ENCODE data around the gene ZMAT5. TPM values are rescaled to one million over a fixed set of nuclear protein-coding genes. Genes with fewer than 3 reads are reported as not detected.

Gene ZMAT5, protein sequence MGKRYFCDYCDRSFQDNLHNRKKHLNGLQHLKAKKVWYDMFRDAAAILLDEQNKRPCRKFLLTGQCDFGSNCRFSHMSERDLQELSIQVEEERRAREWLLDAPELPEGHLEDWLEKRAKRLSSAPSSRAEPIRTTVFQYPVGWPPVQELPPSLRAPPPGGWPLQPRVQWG
- polyA plus RNA-seq (2011; rRNA removed) (13.3 and 14.5 TPM in 2 replicates), polyA plus RNA-seq (2017; fragmentation: RNase III; extraction: RNeasy Plus Mini Kit Qiagen cat#74134 plus additional on column Dnase treatment) (11.4 to 13.0 TPM (median 13.0 TPM) in 3 replicates), polyA minus RNA-seq (2011; rRNA and poly(A)+ RNA removed) (7.6 and 8.2 TPM in 2 replicates)
- polyA plus RNA-seq (2012; cell fraction: cytosol; rRNA removed): 24.6 and 31.0 TPM in 2 replicates
- 18.2 and 25.6 TPM in 2 replicates for polyA plus RNA-seq (2012; cell fraction: nucleus; rRNA removed)

DNA sequence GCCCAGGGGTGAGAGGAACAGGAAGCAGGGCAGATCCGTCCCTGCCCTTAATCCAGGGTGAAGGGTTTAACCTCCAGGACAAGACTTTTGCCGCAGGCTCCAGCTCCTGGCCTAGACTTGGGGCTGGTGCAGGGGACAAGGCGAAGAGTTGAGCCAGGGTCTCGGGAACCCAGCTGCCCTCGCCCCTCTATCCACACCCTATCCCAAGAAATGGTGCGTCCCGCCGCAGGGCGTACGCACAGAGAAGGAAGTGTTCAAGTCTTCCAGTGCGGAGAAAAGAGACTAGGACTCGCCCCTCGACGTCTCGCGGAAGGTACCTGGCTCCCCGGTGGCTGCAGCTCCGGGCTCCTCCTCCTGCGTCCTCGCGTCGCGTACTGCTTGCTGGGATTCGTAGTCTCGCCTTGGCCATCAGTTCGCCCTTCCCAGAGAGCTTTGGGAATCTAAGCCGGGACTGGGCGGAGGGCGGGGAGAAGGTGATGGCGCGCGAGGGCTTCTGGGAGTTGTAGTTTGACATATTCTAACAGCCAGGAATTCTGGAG, at the start of gene ZMAT5:
TSS of gene ZMAT5 (minus strand) at position 376 of the 539 bp plus-strand sequence. CDS start 18,463 bp downstream, outside the sequence.
- DNase-seq (ENCODE audit: low read depth in 1 of 2, low spot score in 1 of 2) (peak; percentile 94 to 97), ATAC-seq (peak; percentile 99 to 100), FAIRE-seq (peak; percentile 23)
- WGBS (ENCODE audit: missing lambda C conversion rate): under 1% methylated on average over 18 of the region's 32 CpGs
- Histone ChIP-seq H3K27ac (peak within 1 kb of the TSS; percentile 95 to 98), H3K4me3 (peak within 1 kb of the TSS; percentile 96), H3K9me3 (no peaks in the 10 kb centered on the region), H3K4me2 (peak within 1 kb of the TSS; percentile 98), H3K4me1 (peaks cover 22% of the 10 kb centered on the region; the same call in 2 of the 3 replicates)
- POLR2A ChIA-PET: interaction anchor here (0.7 to 2.5 kb wide), 6 partner anchors 9 to 117 kb away, joined by 3 to 6 read pairs (median 4); partner anchors contain the start of gene ASCC2
- TF ChIP-seq JUN (IDR thresholded peaks at IDR 0.05) (peak in 1 of 2 experiments; percentile 26; a peak in 1 of 5 replicates), POLR2A (IDR thresholded peaks at IDR 0.05; ENCODE audit: low read length) (peak; percentile 79), NPAS2 (CRISPR knock-in tag; IDR thresholded peaks at IDR 0.05; ENCODE audit: borderline replicate concordance) (no peak), RARB (CRISPR knock-in tag; IDR thresholded peaks at IDR 0.05) (no peak), TP53 (CRISPR knock-in tag; IDR thresholded peaks at IDR 0.05) (no peak)
- CTCF ChIA-PET: interaction anchor here (1.0 to 1.2 kb wide), 2 partner anchors 131 to 238 kb away, joined by 3 read pairs; no protein-coding TSS in a partner anchor

DNA sequence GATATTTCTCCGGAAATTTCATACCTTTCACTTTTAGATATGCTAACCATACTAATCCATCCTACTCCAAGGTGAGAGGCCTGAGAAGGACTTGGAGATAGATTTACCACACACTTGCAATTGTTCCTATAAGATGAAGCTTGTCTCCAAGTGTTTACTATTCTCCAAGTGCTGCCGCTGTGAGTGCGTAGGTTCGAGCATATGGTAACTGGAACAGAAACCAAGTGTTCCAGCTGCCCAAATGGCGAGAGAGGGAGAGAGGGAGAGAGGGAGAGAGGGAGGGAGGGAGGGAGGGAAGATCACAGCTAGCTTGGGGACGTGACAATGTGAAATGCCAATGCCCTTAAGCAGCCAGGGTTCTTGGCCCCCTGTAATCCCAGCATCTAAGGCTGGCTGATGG, 49.7 kb upstream of the ZMAT5 start:
- no peak for FAIRE-seq
- no peak for DNase-seq (ENCODE audit: low read depth in 1 of 2, low spot score in 1 of 2)
- peaks cover 50% of the 10 kb centered on the region for H3K4me1 ChIP-seq
- H3K4me3 ChIP-seq: no peak overlapping the region
- POLR2A ChIA-PET: interaction anchor here (0.7 kb wide), 1 partner anchor 11 kb away, joined by 3 read pairs; no protein-coding TSS in a partner anchor
- 0 out of 3 replicates have a peak overlapping the region, but pooled peaks have one; percentile 7 for H3K4me2 ChIP-seq
- H3K9me3 ChIP-seq: no peaks in the 10 kb centered on the region
- CTCF ChIA-PET: interaction anchor here (1.2 to 1.7 kb wide), 3 partner anchors 15 to 189 kb away, joined by 3 to 6 read pairs (median 5); no protein-coding TSS in a partner anchor
- 0 out of 6 replicates have a peak overlapping the region, but pooled peaks of 1 of the 2 experiments have one; percentile 11 for H3K27ac ChIP-seq
- 91% methylated on average over 4 of the region's 6 CpGs for WGBS (ENCODE audit: missing lambda C conversion rate)
- ATAC-seq: no peak
- no peak for TF ChIP-seq PHF8 (IDR thresholded peaks at IDR 0.05; ENCODE audit: borderline replicate concordance, low read depth)
- TF ChIP-seq, protein P1, sequence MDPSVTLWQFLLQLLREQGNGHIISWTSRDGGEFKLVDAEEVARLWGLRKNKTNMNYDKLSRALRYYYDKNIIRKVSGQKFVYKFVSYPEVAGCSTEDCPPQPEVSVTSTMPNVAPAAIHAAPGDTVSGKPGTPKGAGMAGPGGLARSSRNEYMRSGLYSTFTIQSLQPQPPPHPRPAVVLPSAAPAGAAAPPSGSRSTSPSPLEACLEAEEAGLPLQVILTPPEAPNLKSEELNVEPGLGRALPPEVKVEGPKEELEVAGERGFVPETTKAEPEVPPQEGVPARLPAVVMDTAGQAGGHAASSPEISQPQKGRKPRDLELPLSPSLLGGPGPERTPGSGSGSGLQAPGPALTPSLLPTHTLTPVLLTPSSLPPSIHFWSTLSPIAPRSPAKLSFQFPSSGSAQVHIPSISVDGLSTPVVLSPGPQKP (IDR thresholded peaks at IDR 0.05; ENCODE audit: low read depth, low read length): no peak
- no peak for TF ChIP-seq GATA3 (IDR thresholded peaks at IDR 0.05; ENCODE audit: borderline replicate concordance)
- TF ChIP-seq, protein P2, sequence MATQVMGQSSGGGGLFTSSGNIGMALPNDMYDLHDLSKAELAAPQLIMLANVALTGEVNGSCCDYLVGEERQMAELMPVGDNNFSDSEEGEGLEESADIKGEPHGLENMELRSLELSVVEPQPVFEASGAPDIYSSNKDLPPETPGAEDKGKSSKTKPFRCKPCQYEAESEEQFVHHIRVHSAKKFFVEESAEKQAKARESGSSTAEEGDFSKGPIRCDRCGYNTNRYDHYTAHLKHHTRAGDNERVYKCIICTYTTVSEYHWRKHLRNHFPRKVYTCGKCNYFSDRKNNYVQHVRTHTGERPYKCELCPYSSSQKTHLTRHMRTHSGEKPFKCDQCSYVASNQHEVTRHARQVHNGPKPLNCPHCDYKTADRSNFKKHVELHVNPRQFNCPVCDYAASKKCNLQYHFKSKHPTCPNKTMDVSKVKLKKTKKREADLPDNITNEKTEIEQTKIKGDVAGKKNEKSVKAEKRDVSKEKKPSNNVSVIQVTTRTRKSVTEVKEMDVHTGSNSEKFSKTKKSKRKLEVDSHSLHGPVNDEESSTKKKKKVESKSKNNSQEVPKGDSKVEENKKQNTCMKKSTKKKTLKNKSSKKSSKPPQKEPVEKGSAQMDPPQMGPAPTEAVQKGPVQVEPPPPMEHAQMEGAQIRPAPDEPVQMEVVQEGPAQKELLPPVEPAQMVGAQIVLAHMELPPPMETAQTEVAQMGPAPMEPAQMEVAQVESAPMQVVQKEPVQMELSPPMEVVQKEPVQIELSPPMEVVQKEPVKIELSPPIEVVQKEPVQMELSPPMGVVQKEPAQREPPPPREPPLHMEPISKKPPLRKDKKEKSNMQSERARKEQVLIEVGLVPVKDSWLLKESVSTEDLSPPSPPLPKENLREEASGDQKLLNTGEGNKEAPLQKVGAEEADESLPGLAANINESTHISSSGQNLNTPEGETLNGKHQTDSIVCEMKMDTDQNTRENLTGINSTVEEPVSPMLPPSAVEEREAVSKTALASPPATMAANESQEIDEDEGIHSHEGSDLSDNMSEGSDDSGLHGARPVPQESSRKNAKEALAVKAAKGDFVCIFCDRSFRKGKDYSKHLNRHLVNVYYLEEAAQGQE (IDR thresholded peaks at IDR 0.05): no peak
- no peak for TF ChIP-seq ZSCAN20 (CRISPR knock-in tag; IDR thresholded peaks at IDR 0.05)
- TF ChIP-seq NR3C1 (IDR thresholded peaks at IDR 0.05): no peak
- no peak for TF ChIP-seq CHD4 (IDR thresholded peaks at IDR 0.05; ENCODE audit: borderline replicate concordance)
- no peak for TF ChIP-seq RNF2 (IDR thresholded peaks at IDR 0.05; ENCODE audit: borderline replicate concordance, low read depth)
- TF ChIP-seq, protein P3, sequence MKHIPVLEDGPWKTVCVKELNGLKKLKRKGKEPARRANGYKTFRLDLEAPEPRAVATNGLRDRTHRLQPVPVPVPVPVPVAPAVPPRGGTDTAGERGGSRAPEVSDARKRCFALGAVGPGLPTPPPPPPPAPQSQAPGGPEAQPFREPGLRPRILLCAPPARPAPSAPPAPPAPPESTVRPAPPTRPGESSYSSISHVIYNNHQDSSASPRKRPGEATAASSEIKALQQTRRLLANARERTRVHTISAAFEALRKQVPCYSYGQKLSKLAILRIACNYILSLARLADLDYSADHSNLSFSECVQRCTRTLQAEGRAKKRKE (CRISPR knock-in tag; IDR thresholded peaks at IDR 0.05; ENCODE audit: low read depth): no peak
- no peak for TF ChIP-seq CBX2 (IDR thresholded peaks at IDR 0.05; ENCODE audit: borderline replicate concordance, low read depth)
- no peak for TF ChIP-seq SMC3 (IDR thresholded peaks at IDR 0.05)
- TF ChIP-seq, protein P4, sequence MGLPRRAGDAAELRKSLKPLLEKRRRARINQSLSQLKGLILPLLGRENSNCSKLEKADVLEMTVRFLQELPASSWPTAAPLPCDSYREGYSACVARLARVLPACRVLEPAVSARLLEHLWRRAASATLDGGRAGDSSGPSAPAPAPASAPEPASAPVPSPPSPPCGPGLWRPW (IDR thresholded peaks at IDR 0.05): no peak

All from A549 (cell line).